Natural killer cell (primary cell): ENCODE data around the gene CHRNA3. TPM values are rescaled to one million over a fixed set of nuclear protein-coding genes. Genes with fewer than 3 reads are reported as not detected.

Experiments used
- ATAC-seq, 3 donors: fragments of 150-1000 bp in 2 of 3; fragments of 200-7000 bp in 1 of 3; cut with Tn5 transposase; 1 replicate in 1 of 3; 2 replicates in 2 of 3; pipeline ENCODE4 v1.10.0; 2021; ENCODE audit warnings: mild to moderate bottlenecking in 2 of 3, moderate library complexity in 2 of 3
- DNase-seq, 2 donors: peaks; one replicate each; pipeline versions ENCODE4 v3.0.0 to v3.0.0-alpha.2; 2013 to 2021; ENCODE audit warnings: mixed read lengths in 1 of 2
- H3K27ac ChIP-seq: one replicate; pipeline ENCODE4 v1.5.1; 2013; ENCODE audit warnings: mild to moderate bottlenecking, low read length
- H3K27me3 ChIP-seq: one replicate; pipeline ENCODE4 v1.6.1; 2013; ENCODE audit warnings: low read length; ENCODE audit not compliant: control insufficient read depth, insufficient read depth
- H3K36me3 ChIP-seq: one replicate; pipeline ENCODE4 v1.6.1; 2013; ENCODE audit warnings: low read length; ENCODE audit not compliant: control insufficient read depth, insufficient read depth
- H3K4me1 ChIP-seq: one replicate; pipeline ENCODE4 v1.6.1; 2013; ENCODE audit warnings: low read length; ENCODE audit not compliant: control insufficient read depth, insufficient read depth
- H3K4me3 ChIP-seq: one replicate; pipeline ENCODE4 v1.5.1; 2013; ENCODE audit warnings: low read length
- H3K9me3 ChIP-seq: one replicate; pipeline ENCODE4 v1.6.1; 2013; ENCODE audit warnings: low read length; ENCODE audit not compliant: control insufficient read depth, insufficient read depth
- H3K27ac Mint-ChIP-seq, 2 donors: one replicate each; pipeline ENCODE4 v1.8.0; 2022; ENCODE audit warnings: mild to moderate bottlenecking in 2 of 2, mixed read lengths in 2 of 2, moderate library complexity in 1 of 2
- H3K27me3 Mint-ChIP-seq, 2 donors: one replicate each; pipeline ENCODE4 v1.8.0; 2022; ENCODE audit warnings: low read depth in 2 of 2, mixed read lengths in 2 of 2
- H3K36me3 Mint-ChIP-seq: one replicate; pipeline ENCODE4 v1.8.0; 2022; ENCODE audit warnings: mixed read lengths
- H3K4me1 Mint-ChIP-seq, 2 donors: one replicate each; pipeline ENCODE4 v1.8.0; 2022; ENCODE audit warnings: mixed read lengths in 2 of 2
- H3K4me3 Mint-ChIP-seq: one replicate; pipeline ENCODE4 v1.8.0; 2022; ENCODE audit warnings: mild to moderate bottlenecking, moderate library complexity, mixed read lengths
- H3K9me3 Mint-ChIP-seq, 2 donors: one replicate each; pipeline ENCODE4 v1.8.0; 2022; ENCODE audit warnings: mixed read lengths in 2 of 2
- WGBS: methylation state at CpG from one replicate; pipeline ENCODE4 v1.1.7; 2013; ENCODE audit warnings: missing lambda C conversion rate; ENCODE audit not compliant: insufficient coverage; 5-methylcytosine and 5-hydroxymethylcytosine counted together
- intact Hi-C: fragments of 100-400 bp; cut with micrococcal nuclease; formaldehyde crosslinking; loops from one replicate; pipeline ENCODE4 v1.14.2; 2022
- total RNA-seq, 4 donors: library from RNA; stranded (reverse); fragments of 120-200 nt in 1 of 4; gene quantifications; one replicate each; pipeline versions ENCODE4 v1.2.3 to v1.2.4, GENCODE V29; 2013 to 2022
- TF ChIP-seq, protein P1 (sequence below): fragments of 200-600 bp; IDR thresholded peaks from one replicate; pipeline ENCODE4 v1.8.0; 2022; ENCODE audit warnings: antibody characterized with exemption

CHRNA3 gene
- not detected for total RNA-seq
- not detected for total RNA-seq (2013)

DNA sequence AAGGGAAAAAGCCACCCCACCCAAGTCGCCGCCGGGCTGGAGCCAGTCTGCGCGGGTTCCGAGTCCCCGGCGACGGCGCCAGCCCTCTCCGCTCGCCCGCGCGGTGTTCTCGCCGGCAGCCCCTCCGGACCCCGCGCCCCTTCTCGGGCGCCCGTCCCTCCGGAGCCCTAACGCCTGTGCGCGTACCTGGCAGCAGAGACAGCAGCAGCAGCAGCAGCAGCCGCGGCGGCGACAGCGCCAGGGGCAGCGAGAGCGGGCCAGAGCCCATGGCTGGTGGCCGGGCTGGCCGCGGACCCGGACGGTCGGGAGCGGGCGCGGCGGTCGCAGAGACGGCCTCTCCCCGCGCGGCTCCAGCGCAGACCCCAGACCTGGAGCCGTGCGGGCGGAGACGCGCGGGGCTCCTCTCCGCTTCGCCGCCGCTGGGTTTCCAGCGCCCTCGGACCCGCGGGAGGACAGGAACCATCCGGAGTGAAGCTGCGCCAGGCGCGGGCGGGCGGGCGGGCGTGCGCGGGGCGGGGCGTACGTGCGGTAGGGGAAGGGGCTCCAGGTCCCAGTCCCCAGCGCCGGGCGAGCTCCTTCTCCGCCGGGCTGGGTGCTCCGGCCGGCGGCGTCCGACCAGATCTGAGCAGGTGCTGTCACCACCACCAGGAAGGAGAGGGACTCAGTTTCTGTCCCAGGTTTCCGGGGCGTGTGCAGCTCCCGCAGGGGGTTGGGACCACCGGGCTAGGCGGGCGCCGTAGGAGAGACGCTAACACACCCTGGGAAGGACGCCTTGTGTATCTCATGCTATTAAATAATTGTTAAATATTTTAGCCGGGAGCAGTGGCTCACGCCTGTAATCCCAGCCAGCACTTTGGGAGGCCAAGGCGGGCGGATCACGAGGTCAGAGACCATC is at the start of gene CHRNA3:
Gene CHRNA3, minus strand, starts transcription at position 470 of the 895 bp plus-strand sequence. Its CDS starts 202 bp downstream, at position 268.
- Mint-ChIP-seq H3K4me1 (no peaks in the 10 kb centered on the region), H3K9me3 (no peaks in the 10 kb centered on the region), H3K27ac (no peak within 1 kb of the TSS), H3K27me3 (peaks cover 24 to 44% of the 10 kb centered on the region in 2 donors), H3K4me3 (no peak within 1 kb of the TSS), H3K36me3 (no peaks in the 10 kb centered on the region)
- Histone ChIP-seq H3K4me1 (no peaks in the 10 kb centered on the region), H3K36me3 (no peaks in the 10 kb centered on the region), H3K27ac (no peak within 1 kb of the TSS), H3K27me3 (peaks cover 10% of the 10 kb centered on the region), H3K9me3 (no peaks in the 10 kb centered on the region), H3K4me3 (no peak within 1 kb of the TSS)
- 6% methylated on average over 102 of the region's 102 CpGs for WGBS
- TF ChIP-seq, protein P1, sequence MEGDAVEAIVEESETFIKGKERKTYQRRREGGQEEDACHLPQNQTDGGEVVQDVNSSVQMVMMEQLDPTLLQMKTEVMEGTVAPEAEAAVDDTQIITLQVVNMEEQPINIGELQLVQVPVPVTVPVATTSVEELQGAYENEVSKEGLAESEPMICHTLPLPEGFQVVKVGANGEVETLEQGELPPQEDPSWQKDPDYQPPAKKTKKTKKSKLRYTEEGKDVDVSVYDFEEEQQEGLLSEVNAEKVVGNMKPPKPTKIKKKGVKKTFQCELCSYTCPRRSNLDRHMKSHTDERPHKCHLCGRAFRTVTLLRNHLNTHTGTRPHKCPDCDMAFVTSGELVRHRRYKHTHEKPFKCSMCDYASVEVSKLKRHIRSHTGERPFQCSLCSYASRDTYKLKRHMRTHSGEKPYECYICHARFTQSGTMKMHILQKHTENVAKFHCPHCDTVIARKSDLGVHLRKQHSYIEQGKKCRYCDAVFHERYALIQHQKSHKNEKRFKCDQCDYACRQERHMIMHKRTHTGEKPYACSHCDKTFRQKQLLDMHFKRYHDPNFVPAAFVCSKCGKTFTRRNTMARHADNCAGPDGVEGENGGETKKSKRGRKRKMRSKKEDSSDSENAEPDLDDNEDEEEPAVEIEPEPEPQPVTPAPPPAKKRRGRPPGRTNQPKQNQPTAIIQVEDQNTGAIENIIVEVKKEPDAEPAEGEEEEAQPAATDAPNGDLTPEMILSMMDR = no peak
- no peak for ATAC-seq
- DNase-seq = no peak
- intact Hi-C loops = no loop called here

DNA sequence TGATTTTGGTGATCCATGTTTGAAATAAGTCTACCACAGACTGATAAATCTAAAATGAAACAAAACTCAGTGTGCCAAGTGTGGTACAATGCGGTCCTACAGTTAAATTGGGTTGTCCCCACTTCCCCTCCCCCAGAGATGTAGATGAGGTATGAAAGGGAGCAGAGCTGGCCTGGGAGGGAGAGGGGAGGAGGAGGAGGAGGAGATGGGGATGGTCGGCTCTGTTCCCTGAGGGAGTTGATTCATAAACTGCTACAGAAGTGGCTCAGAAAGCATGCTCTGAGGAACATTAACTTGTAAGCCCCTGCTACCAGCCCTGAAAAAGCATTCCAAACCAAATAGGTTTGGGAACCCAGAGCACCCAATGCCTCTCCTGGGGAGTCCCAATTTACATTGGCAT is 48.2 kb upstream of the CHRNA3 start:
- WGBS = 70% methylated on average over 1 of the region's 2 CpGs
- no peaks in the 10 kb centered on the region for H3K9me3 ChIP-seq
- no peaks in the 10 kb centered on the region for H3K4me1 Mint-ChIP-seq

DNA sequence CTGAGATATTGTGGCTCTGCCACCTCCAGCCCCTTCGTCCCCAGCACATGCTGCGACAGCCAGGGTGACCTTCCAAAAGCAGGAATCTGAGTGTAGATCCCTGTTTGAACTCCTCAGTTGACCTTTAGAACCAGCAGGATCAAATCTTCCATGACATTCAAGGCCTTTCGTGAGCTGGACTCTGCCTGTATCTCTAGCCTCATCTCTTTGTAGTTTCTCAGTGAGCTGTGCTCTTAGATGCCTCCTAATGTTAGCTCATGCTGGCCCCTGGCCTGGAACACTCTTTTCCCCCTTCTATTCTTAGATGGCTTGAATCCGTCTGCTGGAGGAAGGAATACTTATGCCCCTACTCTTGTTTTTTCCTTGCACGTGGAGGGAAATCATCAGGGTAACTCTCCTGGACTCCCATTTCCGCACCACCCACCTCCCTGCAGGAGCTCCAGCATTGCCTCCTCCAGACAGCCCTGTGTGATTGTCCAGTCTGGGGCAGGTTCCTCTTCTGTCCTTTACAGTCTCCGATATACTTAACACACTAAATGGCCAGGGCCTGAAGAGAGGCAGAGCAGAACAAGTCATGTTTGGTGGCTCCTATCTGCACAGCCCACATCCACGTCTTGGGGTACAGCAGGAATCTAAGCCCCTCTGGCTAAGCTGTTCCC is 46.9 kb upstream of the CHRNA3 start:
- no peaks in the 10 kb centered on the region for H3K4me1 ChIP-seq
- H3K36me3 ChIP-seq = no peaks in the 10 kb centered on the region
- no peaks in the 10 kb centered on the region for H3K9me3 ChIP-seq
- TF ChIP-seq, protein P1 = no peak
- Mint-ChIP-seq H3K4me1 (no peaks in the 10 kb centered on the region), H3K27me3 (peaks cover 11 to 15% of the 10 kb centered on the region in 2 donors), H3K4me3 (no peak overlapping the region), H3K27ac (no peak overlapping the region), H3K36me3 (no peaks in the 10 kb centered on the region), H3K9me3 (no peaks in the 10 kb centered on the region)
- DNase-seq = no peak
- ATAC-seq = no peak
- no peaks in the 10 kb centered on the region for H3K27me3 ChIP-seq
- no peak overlapping the region for H3K27ac ChIP-seq
- no peak overlapping the region for H3K4me3 ChIP-seq
- intact Hi-C loops = no loop called here
- WGBS = 86% methylated on average over 8 of the region's 8 CpGs

More for the DNA sequence above, 48.2 kb upstream of the CHRNA3 start:
- no peak for ATAC-seq
- TF ChIP-seq, protein P1 = no peak
- Mint-ChIP-seq H3K27me3 (peaks cover 11 to 15% of the 10 kb centered on the region in 2 donors), H3K9me3 (no peaks in the 10 kb centered on the region), H3K36me3 (no peaks in the 10 kb centered on the region), H3K27ac (no peak overlapping the region), H3K4me3 (no peak overlapping the region)
- intact Hi-C loops = no loop called here
- Histone ChIP-seq H3K27ac (no peak overlapping the region), H3K27me3 (no peaks in the 10 kb centered on the region), H3K4me1 (no peaks in the 10 kb centered on the region), H3K4me3 (no peak overlapping the region), H3K36me3 (no peaks in the 10 kb centered on the region)
- no peak for DNase-seq
